Heart right ventricle (tissue), 16 donors: ENCODE measurements around the gene TLN1. TPM values are rescaled to one million over a fixed set of nuclear protein-coding genes. Genes with fewer than 3 reads are reported as not detected.

Source experiments
- ATAC-seq, 8 donors: fragments of 200-7000 bp; cut with Tn5 transposase; one replicate each; pipeline ENCODE4 v1.9.1; 2020; ENCODE audit warnings: mild to moderate bottlenecking in 8 of 8, moderate library complexity in 8 of 8, moderate number of reproducible peaks in 1 of 8
- DNase-seq, 2 donors: peaks; one replicate each; pipeline ENCODE4 v3.0.0-alpha.2; 2020
- H3K27ac ChIP-seq, 10 donors: fragments of 200-600 bp; sonication (generic) in 2 of 10; one replicate each; pipeline versions ENCODE4 v1.5.0 to v1.8.0; 2020 to 2022; ENCODE audit warnings: mild to moderate bottlenecking in 3 of 10
- H3K27me3 ChIP-seq, 7 donors: fragments of 200-600 bp; one replicate each; pipeline ENCODE4 v1.8.0; 2021 to 2022; ENCODE audit warnings: mild to moderate bottlenecking in 2 of 7
- H3K36me3 ChIP-seq, 9 donors: fragments of 200-600 bp; sonication (generic) in 1 of 9; one replicate each; pipeline versions ENCODE4 v1.5.0 to v1.8.0; 2020 to 2022; ENCODE audit warnings: mild to moderate bottlenecking in 2 of 9
- H3K4me1 ChIP-seq, 9 donors: fragments of 200-600 bp; sonication (generic) in 1 of 9; one replicate each; pipeline versions ENCODE4 v1.5.0 to v1.8.0; 2020 to 2022; ENCODE audit warnings: mild to moderate bottlenecking in 4 of 9
- H3K4me3 ChIP-seq, 10 donors: fragments of 200-600 bp; sonication (generic) in 2 of 10; one replicate each; pipeline versions ENCODE4 v1.5.0 to v1.8.0; 2020 to 2022; ENCODE audit warnings: mild to moderate bottlenecking in 7 of 10, moderate library complexity in 2 of 10
- H3K9me3 ChIP-seq, 11 donors: fragments of 200-600 bp in 10 of 11; sonication (generic) in 2 of 11; one replicate each; pipeline versions ENCODE4 v1.5.0 to v1.8.0; 2013 to 2022; ENCODE audit warnings: mild to moderate bottlenecking in 2 of 11, control low read depth in 1 of 11, moderate library complexity in 1 of 11
- CTCF ChIP-seq, 9 donors: fragments of 200-600 bp; sonication (generic) in 2 of 9; IDR thresholded peaks; one replicate each; pipeline versions ENCODE4 v1.5.0 to v1.8.0; 2021 to 2022; ENCODE audit warnings: antibody characterized with exemption in 9 of 9, mild to moderate bottlenecking in 5 of 9, moderate library complexity in 1 of 9
- WGBS, 2 donors: extraction: QIAGEN DNeasy Blood & Tissue Kit; methylation state at CpG; one replicate each; pipeline ENCODE4 v1.1.7; 2013; ENCODE audit warnings: inconsistent platforms in 1 of 2; 5-methylcytosine and 5-hydroxymethylcytosine counted together
- intact Hi-C, 10 donors: fragments of 100-400 bp; cut with DNase I; formaldehyde crosslinking; loops; one replicate each; pipeline versions ENCODE4 v1.11.1 to v1.14.2; 2022
- polyA plus RNA-seq, 2 donors: library from polyadenylated mRNA; stranded (reverse); fragments of 200-250 nt; gene quantifications; one replicate each; pipeline ENCODE4 v1.2.3, GENCODE V29; 2013
- total RNA-seq, 10 donors: library from RNA; stranded (reverse); fragmentation: NEBNext Ultra II Directional in 3 of 10; extraction: Animal tissue kit (Norgen Biotek cat#: 25700) in 3 of 10; gene quantifications; one replicate each; pipeline versions ENCODE4 v1.2.1 to v1.2.4, GENCODE V29; 2021 to 2023
- donor health status: Arrhythmogenic right ventricular cardiomyopathy.
- donor health status: ischemic (EF 13 %, LVEDD 7.1; RV severe dilation, severe dysfunction).
- donor health status: healthy with polysubstance abuse.
- donor health status: DM: no; HTN: yes; CAD: no.
- donor health status: DM: no; HTN: no; CAD: no.
- donor health status: ischemic (EF 25% LVEDD 6.9; RV normal size, moderate dysfunction).
- donor health status: ischemic (EF 25% LVEDD 5.7; RV mildly dilated, moderate dysfunction).
- donor health status: healthy.
- donor health status: DM: yes; HTN: yes; CAD: no.
- donor health status: Ischemic cardiomyopathy.
- donor health status: ischemic (EF 35%, LVEDD 5.7; RV mildly dilated, moderate dysfunction).
- donor health status: nonischemic (EF 11% LVEDD 7.7; RV severe dilation, severe dysfunction).
- donor health status: DM: yes; HTN: yes; CAD: no.
- donor health status: PGD.
- donor health status: ischemic (EF 29% LVEDD 5.4; RV normal size, mild dysfunction).
- donor health status: nonischemic (EF 23%, LVEDD 6.1; RV moderate dilation, normal function).

The TLN1 gene
- total and polyA plus RNA-seq, 12 donors: 99.6 to 323 (median 238) TPM

GRCh38 chr9:35727676-35728040, 4.3 kb downstream of the TLN1 start:
- Histone ChIP-seq H3K27me3 (no peaks in the 10 kb centered on the region), H3K4me1 (peaks cover 44 to 62% (median 55%) of the 10 kb centered on the region in 9 donors), H3K27ac (peak overlapping the region; percentile 60 to 99 (median 98)), H3K9me3 (no peaks in the 10 kb centered on the region), H3K36me3 (peaks cover 0 to 52% (median 24%) of the 10 kb centered on the region in 9 donors), H3K4me3 (peak overlapping the region in 9 of 10 donors; percentile 13 to 92 (median 71))
- DNase-seq (no peak), ATAC-seq (no peak)
- intact Hi-C loops: loop anchor here in 8 of 10 donors (1.0 to 10.0 kb wide), 8 partner anchors 35 to 125 kb away; partner anchors contain the start of genes ARHGEF39 (in 2 of the 8), CCDC107 (in 2 of the 8) and RMRP (in 2 of the 8)
- 14 to 17% methylated on average over 5 of the region's 5 CpGs for WGBS, 2 donors
- TF ChIP-seq CTCF (IDR thresholded peaks at IDR 0.05): no peak

GRCh38 chr9:35726931-35727330, 5.1 kb downstream of the TLN1 start:
- Histone ChIP-seq H3K27me3 (no peaks in the 10 kb centered on the region), H3K4me3 (peak overlapping the region in 2 of 10 donors; percentile 71 to 90), H3K27ac (peak overlapping the region; percentile 60 to 99 (median 98)), H3K4me1 (peaks cover 44 to 61% (median 55%) of the 10 kb centered on the region in 9 donors), H3K36me3 (peaks cover 0 to 60% (median 30%) of the 10 kb centered on the region in 9 donors), H3K9me3 (no peaks in the 10 kb centered on the region)
- ATAC-seq (peak; percentile 29 to 70 (median 50)), DNase-seq (peak; percentile 38 to 60)
- TF ChIP-seq CTCF (IDR thresholded peaks at IDR 0.05): peak in 4 of 9 donors; percentile 8 to 53 (median 50)
- WGBS, 2 donors: 29 to 32% methylated on average over 3 of the region's 3 CpGs
- intact Hi-C loops: loop anchor here in 7 of 10 donors (5.0 to 10.0 kb wide), 5 partner anchors 35 to 125 kb away; partner anchors contain the start of genes ARHGEF39 (in 2 of the 7), CCDC107 (in 1 of the 7) and RMRP (in 1 of the 7)

- Histone ChIP-seq H3K27me3 (no peaks in the 10 kb centered on the region), H3K4me1 (peaks cover 35 to 51% (median 46%) of the 10 kb centered on the region in 9 donors), H3K9me3 (no peaks in the 10 kb centered on the region), H3K4me3 (no peak overlapping the region), H3K36me3 (peaks cover 0 to 75% (median 46%) of the 10 kb centered on the region in 9 donors), H3K27ac (no peak overlapping the region)
- ATAC-seq (no peak), DNase-seq (no peak)
- no peak for TF ChIP-seq CTCF (IDR thresholded peaks at IDR 0.05)
- intact Hi-C loops: loop anchor here in 7 of 10 donors (5.0 to 10.0 kb wide), 5 partner anchors 33 to 123 kb away; partner anchors contain the start of genes ARHGEF39 (in 2 of the 7), CCDC107 (in 1 of the 7) and RMRP (in 1 of the 7)
- 90 to 92% methylated on average over 11 of the region's 11 CpGs for WGBS, 2 donors
Measured at GRCh38 chr9:35725362-35725761, 6.6 kb downstream of the TLN1 start.

- no peak for DNase-seq
- Histone ChIP-seq H3K4me3 (no peak overlapping the region), H3K27me3 (no peaks in the 10 kb centered on the region), H3K36me3 (peaks cover 10 to 87% (median 60%) of the 10 kb centered on the region in 9 donors), H3K4me1 (peaks cover 22 to 36% (median 32%) of the 10 kb centered on the region in 9 donors), H3K27ac (no peak overlapping the region), H3K9me3 (no peaks in the 10 kb centered on the region)
- TF ChIP-seq CTCF (IDR thresholded peaks at IDR 0.05): no peak
- 93% methylated on average over 8 of the region's 8 CpGs for WGBS, 2 donors
- intact Hi-C loops: loop anchor here in 2 of 10 donors (10.0 kb wide), 1 partner anchor 59 kb away; the partner anchor contains the start of gene ARHGEF39 (in 2 of the 2)
- no peak for ATAC-seq
Measured at GRCh38 chr9:35723908-35724307, 8.1 kb downstream of the TLN1 start.
